Measurements from ENCODE around the gene SMAD3. TPM values are rescaled to one million over a fixed set of nuclear protein-coding genes. Genes with fewer than 3 reads are reported as not detected.

SMAD3 gene
- total and polyA plus RNA-seq, 2 of the 8 experiments (the other 6 are each of a cell fraction or from before 2014, with no cell fraction given), result 10.1 to 12.4 TPM

DNA sequence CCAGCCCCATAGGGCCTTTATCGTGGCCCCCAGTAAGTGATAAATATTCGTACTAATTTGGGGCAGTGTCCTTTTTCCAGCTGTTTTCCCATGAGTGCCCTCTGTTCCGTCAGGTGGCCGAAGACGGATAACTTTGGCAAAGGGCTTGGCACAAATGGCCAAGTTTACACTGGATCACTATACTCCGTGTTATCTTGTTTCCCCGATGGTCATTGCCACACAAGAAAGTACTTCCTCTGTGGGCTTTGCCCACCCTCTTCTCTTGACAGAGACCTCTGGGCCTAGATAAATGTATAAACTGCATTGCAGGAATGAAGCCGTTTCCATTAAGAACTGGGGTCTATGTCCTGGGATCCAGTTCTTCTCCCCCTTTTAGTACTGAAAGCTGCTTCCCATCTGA, 39.1 kb downstream of the SMAD3 start (continued):
- TF ChIP-seq, protein P1, sequence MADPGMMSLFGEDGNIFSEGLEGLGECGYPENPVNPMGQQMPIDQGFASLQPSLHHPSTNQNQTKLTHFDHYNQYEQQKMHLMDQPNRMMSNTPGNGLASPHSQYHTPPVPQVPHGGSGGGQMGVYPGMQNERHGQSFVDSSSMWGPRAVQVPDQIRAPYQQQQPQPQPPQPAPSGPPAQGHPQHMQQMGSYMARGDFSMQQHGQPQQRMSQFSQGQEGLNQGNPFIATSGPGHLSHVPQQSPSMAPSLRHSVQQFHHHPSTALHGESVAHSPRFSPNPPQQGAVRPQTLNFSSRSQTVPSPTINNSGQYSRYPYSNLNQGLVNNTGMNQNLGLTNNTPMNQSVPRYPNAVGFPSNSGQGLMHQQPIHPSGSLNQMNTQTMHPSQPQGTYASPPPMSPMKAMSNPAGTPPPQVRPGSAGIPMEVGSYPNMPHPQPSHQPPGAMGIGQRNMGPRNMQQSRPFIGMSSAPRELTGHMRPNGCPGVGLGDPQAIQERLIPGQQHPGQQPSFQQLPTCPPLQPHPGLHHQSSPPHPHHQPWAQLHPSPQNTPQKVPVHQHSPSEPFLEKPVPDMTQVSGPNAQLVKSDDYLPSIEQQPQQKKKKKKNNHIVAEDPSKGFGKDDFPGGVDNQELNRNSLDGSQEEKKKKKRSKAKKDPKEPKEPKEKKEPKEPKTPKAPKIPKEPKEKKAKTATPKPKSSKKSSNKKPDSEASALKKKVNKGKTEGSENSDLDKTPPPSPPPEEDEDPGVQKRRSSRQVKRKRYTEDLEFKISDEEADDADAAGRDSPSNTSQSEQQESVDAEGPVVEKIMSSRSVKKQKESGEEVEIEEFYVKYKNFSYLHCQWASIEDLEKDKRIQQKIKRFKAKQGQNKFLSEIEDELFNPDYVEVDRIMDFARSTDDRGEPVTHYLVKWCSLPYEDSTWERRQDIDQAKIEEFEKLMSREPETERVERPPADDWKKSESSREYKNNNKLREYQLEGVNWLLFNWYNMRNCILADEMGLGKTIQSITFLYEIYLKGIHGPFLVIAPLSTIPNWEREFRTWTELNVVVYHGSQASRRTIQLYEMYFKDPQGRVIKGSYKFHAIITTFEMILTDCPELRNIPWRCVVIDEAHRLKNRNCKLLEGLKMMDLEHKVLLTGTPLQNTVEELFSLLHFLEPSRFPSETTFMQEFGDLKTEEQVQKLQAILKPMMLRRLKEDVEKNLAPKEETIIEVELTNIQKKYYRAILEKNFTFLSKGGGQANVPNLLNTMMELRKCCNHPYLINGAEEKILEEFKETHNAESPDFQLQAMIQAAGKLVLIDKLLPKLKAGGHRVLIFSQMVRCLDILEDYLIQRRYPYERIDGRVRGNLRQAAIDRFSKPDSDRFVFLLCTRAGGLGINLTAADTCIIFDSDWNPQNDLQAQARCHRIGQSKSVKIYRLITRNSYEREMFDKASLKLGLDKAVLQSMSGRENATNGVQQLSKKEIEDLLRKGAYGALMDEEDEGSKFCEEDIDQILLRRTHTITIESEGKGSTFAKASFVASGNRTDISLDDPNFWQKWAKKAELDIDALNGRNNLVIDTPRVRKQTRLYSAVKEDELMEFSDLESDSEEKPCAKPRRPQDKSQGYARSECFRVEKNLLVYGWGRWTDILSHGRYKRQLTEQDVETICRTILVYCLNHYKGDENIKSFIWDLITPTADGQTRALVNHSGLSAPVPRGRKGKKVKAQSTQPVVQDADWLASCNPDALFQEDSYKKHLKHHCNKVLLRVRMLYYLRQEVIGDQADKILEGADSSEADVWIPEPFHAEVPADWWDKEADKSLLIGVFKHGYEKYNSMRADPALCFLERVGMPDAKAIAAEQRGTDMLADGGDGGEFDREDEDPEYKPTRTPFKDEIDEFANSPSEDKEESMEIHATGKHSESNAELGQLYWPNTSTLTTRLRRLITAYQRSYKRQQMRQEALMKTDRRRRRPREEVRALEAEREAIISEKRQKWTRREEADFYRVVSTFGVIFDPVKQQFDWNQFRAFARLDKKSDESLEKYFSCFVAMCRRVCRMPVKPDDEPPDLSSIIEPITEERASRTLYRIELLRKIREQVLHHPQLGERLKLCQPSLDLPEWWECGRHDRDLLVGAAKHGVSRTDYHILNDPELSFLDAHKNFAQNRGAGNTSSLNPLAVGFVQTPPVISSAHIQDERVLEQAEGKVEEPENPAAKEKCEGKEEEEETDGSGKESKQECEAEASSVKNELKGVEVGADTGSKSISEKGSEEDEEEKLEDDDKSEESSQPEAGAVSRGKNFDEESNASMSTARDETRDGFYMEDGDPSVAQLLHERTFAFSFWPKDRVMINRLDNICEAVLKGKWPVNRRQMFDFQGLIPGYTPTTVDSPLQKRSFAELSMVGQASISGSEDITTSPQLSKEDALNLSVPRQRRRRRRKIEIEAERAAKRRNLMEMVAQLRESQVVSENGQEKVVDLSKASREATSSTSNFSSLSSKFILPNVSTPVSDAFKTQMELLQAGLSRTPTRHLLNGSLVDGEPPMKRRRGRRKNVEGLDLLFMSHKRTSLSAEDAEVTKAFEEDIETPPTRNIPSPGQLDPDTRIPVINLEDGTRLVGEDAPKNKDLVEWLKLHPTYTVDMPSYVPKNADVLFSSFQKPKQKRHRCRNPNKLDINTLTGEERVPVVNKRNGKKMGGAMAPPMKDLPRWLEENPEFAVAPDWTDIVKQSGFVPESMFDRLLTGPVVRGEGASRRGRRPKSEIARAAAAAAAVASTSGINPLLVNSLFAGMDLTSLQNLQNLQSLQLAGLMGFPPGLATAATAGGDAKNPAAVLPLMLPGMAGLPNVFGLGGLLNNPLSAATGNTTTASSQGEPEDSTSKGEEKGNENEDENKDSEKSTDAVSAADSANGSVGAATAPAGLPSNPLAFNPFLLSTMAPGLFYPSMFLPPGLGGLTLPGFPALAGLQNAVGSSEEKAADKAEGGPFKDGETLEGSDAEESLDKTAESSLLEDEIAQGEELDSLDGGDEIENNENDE (IDR thresholded peaks at IDR 0.05; ENCODE audit: insufficient replicate concordance, low read length), result no peak
- TF ChIP-seq CBX5 (IDR thresholded peaks at IDR 0.05; ENCODE audit: low read depth, low read length) (no peak), TBP (IDR thresholded peaks at IDR 0.05; ENCODE audit: low read depth, low read length) (no peak), SIN3A (conservative IDR thresholded peaks at IDR 0.05 in 1 of 2, IDR thresholded peaks at IDR 0.05 in 1 of 2; ENCODE audit: low read depth in 1 of 2, low read length in 2 of 2) (no peak), ZNF274 (IDR thresholded peaks at IDR 0.05; ENCODE audit: borderline replicate concordance, extremely low read depth, low read length) (no peak), EP300 (IDR thresholded peaks at IDR 0.05; ENCODE audit: borderline replicate concordance in 1 of 2, low read depth in 2 of 2, low read length in 2 of 2) (no peak), BCL11A (IDR thresholded peaks at IDR 0.05; ENCODE audit: low read depth in 2 of 2, low read length in 2 of 2) (no peak), SP2 (IDR thresholded peaks at IDR 0.05; ENCODE audit: low read length) (no peak), KDM1A (IDR thresholded peaks at IDR 0.05; ENCODE audit: borderline replicate concordance, low read length) (no peak), SIRT6 (IDR thresholded peaks at IDR 0.05; ENCODE audit: low read length) (no peak)
- TF ChIP-seq, protein P2, sequence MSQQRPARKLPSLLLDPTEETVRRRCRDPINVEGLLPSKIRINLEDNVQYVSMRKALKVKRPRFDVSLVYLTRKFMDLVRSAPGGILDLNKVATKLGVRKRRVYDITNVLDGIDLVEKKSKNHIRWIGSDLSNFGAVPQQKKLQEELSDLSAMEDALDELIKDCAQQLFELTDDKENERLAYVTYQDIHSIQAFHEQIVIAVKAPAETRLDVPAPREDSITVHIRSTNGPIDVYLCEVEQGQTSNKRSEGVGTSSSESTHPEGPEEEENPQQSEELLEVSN (IDR thresholded peaks at IDR 0.05), result no peak

Data from H1 (cell line).